MM.1S (cell line): ENCODE data around the gene NDUFS7.

Experiments used
- CTCF ChIP-seq: fragments of 300-600 bp; sonication (generic); IDR thresholded peaks from 2 replicates; pipeline ENCODE4 v1.5.1; 2016; ENCODE audit warnings: antibody characterized with exemption, low read length, mixed read lengths
- EZH2 ChIP-seq: fragments of 300-600 bp; sonication (generic); optimal IDR thresholded peaks from 2 replicates; pipeline ENCODE3; 2017; ENCODE audit warnings: low read depth, mild to moderate bottlenecking, antibody characterized with exemption, low read length, mixed read lengths
- EZH2phosphoT487 ChIP-seq: fragments of 300-600 bp; sonication (generic); IDR thresholded peaks from 2 replicates; pipeline ENCODE4 v1.6.1; 2018; ENCODE audit warnings: antibody characterized with exemption, low read length

- TF ChIP-seq EZH2 (no peak), CTCF (no peak), EZH2phosphoT487 (no peak)
Measured at GRCh38 chr19:1440418-1440801, 56.7 kb downstream of the NDUFS7 start.
